ENCODE results near the gene RAB36. TPM values are rescaled to one million over a fixed set of nuclear protein-coding genes. Genes with fewer than 3 reads are reported as not detected.

Gene RAB36
- total RNA-seq, 1 experiment from 2014 or later: 1.4 TPM

- Histone ChIP-seq H3K27me3 (ENCODE audit: insufficient read depth, low read length) (no peaks in the 10 kb centered on the region), H2BK5ac (ENCODE audit: insufficient read length, low read length) (no peak overlapping the region), H4K20me1 (ENCODE audit: control insufficient read depth, insufficient read depth, insufficient read length) (no peaks in the 10 kb centered on the region), H2AFZ (ENCODE audit: low read length) (no peak overlapping the region), H3K18ac (ENCODE audit: insufficient read length, low read depth, low read length) (no peak overlapping the region), H3K9ac (ENCODE audit: extremely low read depth, insufficient read length, low read length) (no peak overlapping the region), H3K4ac (ENCODE audit: low read depth, low read length) (no peak overlapping the region), H2BK20ac (ENCODE audit: low read depth, low read length, poor library complexity, severe bottlenecking) (no peak overlapping the region), H2BK12ac (ENCODE audit: insufficient read length, low read depth, low read length) (no peak overlapping the region), H4K91ac (ENCODE audit: insufficient read length, low read depth, low read length) (no peak overlapping the region), H4K8ac (replicated peaks; ENCODE audit: insufficient read length, low read depth, low read length) (no peak overlapping the region), H2BK15ac (ENCODE audit: low read depth, low read length) (no peak overlapping the region), H3K56ac (ENCODE audit: insufficient read length, low read depth, low read length) (no peak overlapping the region), H3K27ac (ENCODE audit: insufficient read length, low read depth, low read length) (no peak overlapping the region), H3K23me2 (ENCODE audit: insufficient read length, low read depth, low read length, poor library complexity, severe bottlenecking) (no peaks in the 10 kb centered on the region), H2AK5ac (ENCODE audit: insufficient read length, low read length) (no peak overlapping the region), H3T11ph (ENCODE audit: low read length) (no peak overlapping the region), H3K9me3 (ENCODE audit: control insufficient read depth, low read depth, low read length) (no peaks in the 10 kb centered on the region), H3K4me2 (ENCODE audit: insufficient read depth, insufficient read length, low read length) (no peak overlapping the region), H4K5ac (ENCODE audit: insufficient read length, low read depth, low read length) (no peak overlapping the region), H3K79me2 (ENCODE audit: insufficient read depth, low read length) (no peaks in the 10 kb centered on the region), H3K14ac (ENCODE audit: insufficient read depth, low read length) (peak overlapping the region; percentile 12; the same call in 1 of the 2 replicates), H3K4me1 (ENCODE audit: insufficient read depth, low read length) (no peaks in the 10 kb centered on the region), H3K23ac (ENCODE audit: insufficient read length, low read depth, low read length) (no peak overlapping the region), H3K79me1 (ENCODE audit: insufficient read depth, low read depth, low read length, poor library complexity, severe bottlenecking) (no peaks in the 10 kb centered on the region), H2BK120ac (ENCODE audit: low read depth, low read length, poor library complexity, severe bottlenecking) (no peak overlapping the region)
- Mint-ChIP-seq H3K9me3 (no peaks in the 10 kb centered on the region), H3K27ac (no peak overlapping the region; a peak in 1 of 7 replicates), H3K36me3 (ENCODE audit: insufficient read depth in 1 of 3, low read depth in 3 of 3) (no peaks in the 10 kb centered on the region), H3K27me3 (ENCODE audit: low read depth) (peaks cover 23% of the 10 kb centered on the region), H3K4me1 (peaks cover 14 to 19% of the 10 kb centered on the region in 2 experiments; a peak in 3 of 4 replicates), H3K4me3 (no peak overlapping the region)
- no CpG with 5 or more reads among the region's 18 CpGs for WGBS (ENCODE audit: extremely low coverage, insufficient read length, low lambda C conversion rate)
- TF ChIP-seq CTCF (conservative IDR thresholded peaks at IDR 0.05): no peak
- DNase-seq: no peak
These were observed 31.2 kb upstream of the RAB36 start for GRCh38 chr22:23113847-23114720.
